HG02798 (cell line): ENCODE data around the gene PSD2.
A peak's percentile ranks its signal among the peaks of the same experiment; 100 is the strongest.

ENCODE experiments used
- ATAC-seq: cut with Tn5 transposase; IDR thresholded peaks from one replicate; pipeline ENCODE4 v1.9.1; 2021; ENCODE audit warnings: mild to moderate bottlenecking; ENCODE audit not compliant: unreplicated experiment, poor library complexity

Gene PSD2

GRCh38 chr5:139831624-139832023 is 36.0 kb downstream of the PSD2 start:
- no peak for ATAC-seq

GRCh38 chr5:139833525-139833924 is 37.9 kb downstream of the PSD2 start:
- no peak for ATAC-seq

GRCh38 chr5:139835656-139836055 is 40.0 kb downstream of the PSD2 start:
- no peak for ATAC-seq

- no peak for ATAC-seq
Observed at GRCh38 chr5:139836469-139837208, 41.0 kb downstream of the PSD2 start.

GRCh38 chr5:139837711-139838380 is 42.2 kb downstream of the PSD2 start:
- ATAC-seq, result no peak

GRCh38 chr5:139838381-139839197 is 43.0 kb downstream of the PSD2 start:
- ATAC-seq, result no peak

GRCh38 chr5:139839232-139839815 is 43.7 kb downstream of the PSD2 start:
- no peak for ATAC-seq

- ATAC-seq, result no peak
Observed at GRCh38 chr5:139839918-139840317, 44.3 kb downstream of the PSD2 start.

GRCh38 chr5:139841549-139841948 is 45.9 kb downstream of the PSD2 start:
- no peak for ATAC-seq

GRCh38 chr5:139842321-139842720 is 46.7 kb downstream of the PSD2 start:
- no peak for ATAC-seq

- no peak for ATAC-seq
Observed at GRCh38 chr5:139843991-139844390, 48.4 kb downstream of the PSD2 start.

GRCh38 chr5:139844472-139845145 is 49.0 kb downstream of the PSD2 start:
- ATAC-seq, result peak; percentile 45

GRCh38 chr5:139845846-139846681 is 50.5 kb downstream of the PSD2 start:
- ATAC-seq, result no peak

GRCh38 chr5:139847091-139847490 is 51.5 kb downstream of the PSD2 start:
- no peak for ATAC-seq

- ATAC-seq, result peak; percentile 69
Observed at GRCh38 chr5:139847790-139848507, 52.3 kb downstream of the PSD2 start.

- ATAC-seq, result peak; percentile 17
Observed at GRCh38 chr5:139848508-139849100, 53.0 kb downstream of the PSD2 start.

- ATAC-seq, result no peak
Observed at GRCh38 chr5:139849501-139849900, 53.9 kb downstream of the PSD2 start.

GRCh38 chr5:139849942-139850341 is 54.3 kb downstream of the PSD2 start:
- no peak for ATAC-seq
